ENCODE data around the gene NADSYN1. TPM values are rescaled to one million over a fixed set of nuclear protein-coding genes. Genes with fewer than 3 reads are reported as not detected.

NADSYN1 gene
- total and polyA plus RNA-seq, 2 of the 13 experiments (the other 11 are each of a cell fraction or from before 2014, with no cell fraction given) = 35.7 to 51.5 TPM

GRCh38 chr11:71474141-71474770 is 21.3 kb downstream of the NADSYN1 start (continued):
- TF ChIP-seq, protein P1, sequence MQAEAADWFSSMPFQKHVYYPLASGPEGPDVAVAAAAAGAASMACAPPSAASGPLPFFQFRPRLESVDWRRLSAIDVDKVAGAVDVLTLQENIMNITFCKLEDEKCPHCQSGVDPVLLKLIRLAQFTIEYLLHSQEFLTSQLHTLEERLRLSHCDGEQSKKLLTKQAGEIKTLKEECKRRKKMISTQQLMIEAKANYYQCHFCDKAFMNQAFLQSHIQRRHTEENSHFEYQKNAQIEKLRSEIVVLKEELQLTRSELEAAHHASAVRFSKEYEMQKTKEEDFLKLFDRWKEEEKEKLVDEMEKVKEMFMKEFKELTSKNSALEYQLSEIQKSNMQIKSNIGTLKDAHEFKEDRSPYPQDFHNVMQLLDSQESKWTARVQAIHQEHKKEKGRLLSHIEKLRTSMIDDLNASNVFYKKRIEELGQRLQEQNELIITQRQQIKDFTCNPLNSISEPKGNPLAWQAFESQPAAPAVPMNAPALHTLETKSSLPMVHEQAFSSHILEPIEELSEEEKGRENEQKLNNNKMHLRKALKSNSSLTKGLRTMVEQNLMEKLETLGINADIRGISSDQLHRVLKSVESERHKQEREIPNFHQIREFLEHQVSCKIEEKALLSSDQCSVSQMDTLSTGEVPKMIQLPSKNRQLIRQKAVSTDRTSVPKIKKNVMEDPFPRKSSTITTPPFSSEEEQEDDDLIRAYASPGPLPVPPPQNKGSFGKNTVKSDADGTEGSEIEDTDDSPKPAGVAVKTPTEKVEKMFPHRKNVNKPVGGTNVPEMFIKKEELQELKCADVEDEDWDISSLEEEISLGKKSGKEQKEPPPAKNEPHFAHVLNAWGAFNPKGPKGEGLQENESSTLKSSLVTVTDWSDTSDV (CRISPR knock-in tag; IDR thresholded peaks at IDR 0.05) = no peak
- TF ChIP-seq ZNF614 (CRISPR knock-in tag; IDR thresholded peaks at IDR 0.05; ENCODE audit: borderline replicate concordance) (no peak), GTF3A (CRISPR knock-in tag; conservative IDR thresholded peaks at IDR 0.05) (no peak), ZNF567 (CRISPR knock-in tag; IDR thresholded peaks at IDR 0.05; ENCODE audit: borderline replicate concordance) (no peak)

DNA sequence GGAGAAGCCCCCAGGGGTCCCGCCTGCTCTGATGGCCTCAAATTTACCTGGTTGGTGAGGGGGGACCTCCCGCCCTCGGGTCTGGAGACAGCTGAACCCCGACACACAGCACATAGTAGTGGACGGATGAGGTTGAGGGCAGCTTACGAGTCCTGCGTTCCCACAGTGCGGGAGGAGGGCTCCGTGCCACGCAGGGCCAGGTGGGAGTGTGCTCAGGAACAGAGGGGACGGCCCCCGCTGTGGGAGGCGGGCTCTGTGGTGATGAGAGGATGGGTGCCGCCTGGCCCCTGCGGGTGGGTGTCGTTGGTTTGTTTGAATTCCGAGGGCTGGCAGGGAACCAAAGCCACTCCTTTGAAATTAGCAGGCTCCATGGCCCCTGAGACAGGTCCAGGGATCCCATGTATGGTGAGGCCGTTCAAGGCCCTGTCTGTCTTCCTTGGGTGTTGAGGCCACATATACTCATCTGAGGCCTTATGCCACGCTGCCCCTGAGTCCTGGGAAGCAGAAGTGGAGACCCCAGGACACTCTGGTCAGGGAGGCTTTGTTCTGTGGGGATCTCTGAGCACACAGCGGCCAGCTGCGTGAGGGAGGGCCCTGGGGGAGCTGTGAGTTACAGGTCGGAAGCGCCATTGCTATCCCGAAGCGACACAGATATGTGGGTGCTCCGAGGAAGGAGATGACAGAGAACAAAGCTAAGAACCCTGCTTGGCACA is 21.9 kb downstream of the NADSYN1 start:
- CTCF ChIA-PET (ENCODE audit: low intra/inter-chr PET ratio, low total read pairs) = no interaction called here
- Histone ChIP-seq H4K20me1 (ENCODE audit: insufficient read depth, low read length) (no peaks in the 10 kb centered on the region), H2AFZ (ENCODE audit: low read length) (no peak overlapping the region), H3K4me1 (ENCODE audit: insufficient read depth, low read length) (no peaks in the 10 kb centered on the region), H3K4me2 (ENCODE audit: low read depth, low read length) (no peak overlapping the region), H3K27ac (ENCODE audit: extremely low read length, insufficient read depth, low read length) (no peak overlapping the region), H3K27me3 (ENCODE audit: control insufficient read depth in 1 of 2, insufficient read depth in 2 of 2, low read length in 2 of 2) (no peaks in the 10 kb centered on the region), H3K4me3 (replicated peaks in 1 of 3; ENCODE audit: insufficient read depth in 1 of 3, low read depth in 2 of 3, low read length in 3 of 3) (no peak overlapping the region), H3K9me3 (ENCODE audit: low read length) (no peaks in the 10 kb centered on the region), H3K36me3 (replicated peaks in 1 of 2; ENCODE audit: control insufficient read depth in 1 of 2, insufficient read depth in 2 of 2, low read length in 2 of 2) (peaks cover 29 to 70% of the 10 kb centered on the region in 2 experiments; a peak in 4 of 5 replicates), H3K9ac (ENCODE audit: insufficient read depth, low read depth, low read length) (no peak overlapping the region), H3K79me2 (ENCODE audit: insufficient read depth, low read length) (no peaks in the 10 kb centered on the region)
- FAIRE-seq (no peak), DNase-seq (ENCODE audit: low spot score) (no peak), ATAC-seq (no peak)
- POLR2A ChIA-PET = interaction anchor here (1.0 kb wide), 1 partner anchor 22 kb away, joined by 3 read pairs; the partner anchor contains the start of gene NADSYN1
- no TSS peak for BruUV-seq (replicated peaks)
- intact Hi-C loops (cut with micrococcal nuclease; ENCODE audit: unreplicated experiment) (no loop called here), in situ Hi-C loops (cut with HindIII; ENCODE audit: extremely low pct_ligation_motif_present, low pct_unique_long_range_greater_than_20kb) (no loop called here)
- 97% methylated on average over 24 of the region's 26 CpGs for WGBS (ENCODE audit: low lambda C conversion rate)
- no peak for TF ChIP-seq LRRFIP1 (CRISPR knock-in tag; conservative IDR thresholded peaks at IDR 0.05)
- no peak for TF ChIP-seq NFATC3 (CRISPR knock-in tag; IDR thresholded peaks at IDR 0.05)
- TF ChIP-seq KMT2A (CRISPR knock-in tag; IDR thresholded peaks at IDR 0.05) = no peak
- TF ChIP-seq RFX1 (IDR thresholded peaks at IDR 0.05) = no peak
- no peak for TF ChIP-seq REL (CRISPR knock-in tag; conservative IDR thresholded peaks at IDR 0.05)
- TF ChIP-seq MEIS1 (CRISPR knock-in tag; IDR thresholded peaks at IDR 0.05; ENCODE audit: borderline replicate concordance) = no peak
- TF ChIP-seq, protein P2, sequence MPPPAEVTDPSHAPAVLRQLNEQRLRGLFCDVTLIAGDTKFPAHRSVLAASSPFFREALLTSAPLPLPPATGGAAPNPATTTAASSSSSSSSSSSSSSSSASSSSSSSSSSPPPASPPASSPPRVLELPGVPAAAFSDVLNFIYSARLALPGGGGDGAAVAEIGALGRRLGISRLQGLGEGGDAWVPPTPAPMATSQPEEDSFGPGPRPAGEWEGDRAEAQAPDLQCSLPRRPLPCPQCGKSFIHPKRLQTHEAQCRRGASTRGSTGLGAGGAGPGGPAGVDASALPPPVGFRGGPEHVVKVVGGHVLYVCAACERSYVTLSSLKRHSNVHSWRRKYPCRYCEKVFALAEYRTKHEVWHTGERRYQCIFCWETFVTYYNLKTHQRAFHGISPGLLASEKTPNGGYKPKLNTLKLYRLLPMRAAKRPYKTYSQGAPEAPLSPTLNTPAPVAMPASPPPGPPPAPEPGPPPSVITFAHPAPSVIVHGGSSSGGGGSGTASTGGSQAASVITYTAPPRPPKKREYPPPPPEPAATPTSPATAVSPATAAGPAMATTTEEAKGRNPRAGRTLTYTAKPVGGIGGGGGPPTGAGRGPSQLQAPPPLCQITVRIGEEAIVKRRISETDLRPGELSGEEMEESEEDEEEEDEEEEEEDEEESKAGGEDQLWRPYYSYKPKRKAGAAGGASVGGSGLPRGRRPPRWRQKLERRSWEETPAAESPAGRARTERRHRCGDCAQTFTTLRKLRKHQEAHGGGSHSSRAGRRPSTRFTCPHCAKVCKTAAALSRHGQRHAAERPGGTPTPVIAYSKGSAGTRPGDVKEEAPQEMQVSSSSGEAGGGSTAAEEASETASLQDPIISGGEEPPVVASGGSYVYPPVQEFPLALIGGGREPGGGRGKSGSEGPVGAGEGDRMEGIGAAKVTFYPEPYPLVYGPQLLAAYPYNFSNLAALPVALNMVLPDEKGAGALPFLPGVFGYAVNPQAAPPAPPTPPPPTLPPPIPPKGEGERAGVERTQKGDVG (CRISPR knock-in tag; IDR thresholded peaks at IDR 0.05; ENCODE audit: borderline replicate concordance) = no peak
